ENCODE data around the gene ARHGAP12. TPM values are rescaled to one million over a fixed set of nuclear protein-coding genes. Genes with fewer than 3 reads are reported as not detected.
A peak's percentile ranks its signal among the peaks of the same experiment; 100 is the strongest.

The ARHGAP12 gene
- total RNA-seq, 1 donor from 2014 or later: 35.3 TPM

- no peaks in the 10 kb centered on the region for H3K9me3 Mint-ChIP-seq
- no peaks in the 10 kb centered on the region for H3K36me3 Mint-ChIP-seq
- no peaks in the 10 kb centered on the region for H3K27me3 Mint-ChIP-seq (ENCODE audit: low read depth)
- H3K4me3 Mint-ChIP-seq: no peak overlapping the region
- peaks cover 55% of the 10 kb centered on the region for H3K4me1 Mint-ChIP-seq
- TF ChIP-seq, protein P1, sequence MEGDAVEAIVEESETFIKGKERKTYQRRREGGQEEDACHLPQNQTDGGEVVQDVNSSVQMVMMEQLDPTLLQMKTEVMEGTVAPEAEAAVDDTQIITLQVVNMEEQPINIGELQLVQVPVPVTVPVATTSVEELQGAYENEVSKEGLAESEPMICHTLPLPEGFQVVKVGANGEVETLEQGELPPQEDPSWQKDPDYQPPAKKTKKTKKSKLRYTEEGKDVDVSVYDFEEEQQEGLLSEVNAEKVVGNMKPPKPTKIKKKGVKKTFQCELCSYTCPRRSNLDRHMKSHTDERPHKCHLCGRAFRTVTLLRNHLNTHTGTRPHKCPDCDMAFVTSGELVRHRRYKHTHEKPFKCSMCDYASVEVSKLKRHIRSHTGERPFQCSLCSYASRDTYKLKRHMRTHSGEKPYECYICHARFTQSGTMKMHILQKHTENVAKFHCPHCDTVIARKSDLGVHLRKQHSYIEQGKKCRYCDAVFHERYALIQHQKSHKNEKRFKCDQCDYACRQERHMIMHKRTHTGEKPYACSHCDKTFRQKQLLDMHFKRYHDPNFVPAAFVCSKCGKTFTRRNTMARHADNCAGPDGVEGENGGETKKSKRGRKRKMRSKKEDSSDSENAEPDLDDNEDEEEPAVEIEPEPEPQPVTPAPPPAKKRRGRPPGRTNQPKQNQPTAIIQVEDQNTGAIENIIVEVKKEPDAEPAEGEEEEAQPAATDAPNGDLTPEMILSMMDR (IDR thresholded peaks at IDR 0.05; ENCODE audit: unreplicated experiment): no peak
- H3K27ac Mint-ChIP-seq: peak overlapping the region; percentile 89
- no peak for DNase-seq (ENCODE audit: low spot score in 2 of 2, unreplicated experiment in 2 of 2)
Observed at GRCh38 chr10:31940839-31941653, 12.4 kb upstream of the ARHGAP12 start.

GRCh38 chr10:31939797-31940708 lies 11.4 kb upstream of the ARHGAP12 start:
- DNase-seq (ENCODE audit: low spot score in 2 of 2, unreplicated experiment in 2 of 2): no peak
- no peak overlapping the region for H3K4me3 Mint-ChIP-seq
- H3K27ac Mint-ChIP-seq: peak overlapping the region; percentile 89
- H3K27me3 Mint-ChIP-seq (ENCODE audit: low read depth): no peaks in the 10 kb centered on the region
- peaks cover 50% of the 10 kb centered on the region for H3K4me1 Mint-ChIP-seq
- TF ChIP-seq, protein P1 (IDR thresholded peaks at IDR 0.05; ENCODE audit: unreplicated experiment): no peak
- H3K9me3 Mint-ChIP-seq: no peaks in the 10 kb centered on the region
- H3K36me3 Mint-ChIP-seq: no peaks in the 10 kb centered on the region

DNA sequence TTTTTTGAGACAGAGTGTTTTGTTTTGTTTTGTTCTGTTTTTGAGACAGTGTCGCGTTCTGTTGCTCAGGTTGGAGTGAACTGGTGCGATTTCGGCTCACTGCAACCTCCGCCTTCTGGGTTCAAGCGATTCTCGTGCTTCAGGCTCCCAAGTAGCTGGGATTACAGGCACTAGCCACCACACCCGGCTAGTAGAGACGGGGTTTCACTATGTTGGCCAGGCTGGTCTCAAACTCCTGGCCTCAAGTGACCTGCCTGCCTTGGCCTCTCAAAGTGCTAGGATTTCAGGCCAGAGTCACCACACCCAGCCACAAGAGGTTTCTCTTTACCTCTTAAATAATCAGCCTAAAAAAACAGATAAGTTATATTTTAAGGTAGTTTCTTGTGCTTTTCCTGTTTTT lies 8.7 kb upstream of the ARHGAP12 start:
- Mint-ChIP-seq H3K36me3 (no peaks in the 10 kb centered on the region), H3K4me1 (peaks cover 32% of the 10 kb centered on the region), H3K27ac (no peak overlapping the region), H3K27me3 (ENCODE audit: low read depth) (no peaks in the 10 kb centered on the region), H3K4me3 (no peak overlapping the region), H3K9me3 (no peaks in the 10 kb centered on the region)
- DNase-seq (ENCODE audit: low spot score in 2 of 2, unreplicated experiment in 2 of 2): no peak
- TF ChIP-seq, protein P1 (IDR thresholded peaks at IDR 0.05; ENCODE audit: unreplicated experiment): no peak

- TF ChIP-seq, protein P1 (IDR thresholded peaks at IDR 0.05; ENCODE audit: unreplicated experiment): no peak
- Mint-ChIP-seq H3K4me1 (peaks cover 31% of the 10 kb centered on the region), H3K4me3 (no peak overlapping the region), H3K27ac (peak overlapping the region; percentile 71), H3K9me3 (no peaks in the 10 kb centered on the region), H3K36me3 (no peaks in the 10 kb centered on the region), H3K27me3 (ENCODE audit: low read depth) (no peaks in the 10 kb centered on the region)
- no peak for DNase-seq (ENCODE audit: low spot score in 2 of 2, unreplicated experiment in 2 of 2)
Observed at GRCh38 chr10:31936933-31937332, 8.3 kb upstream of the ARHGAP12 start.

- no peaks in the 10 kb centered on the region for H3K36me3 Mint-ChIP-seq
- H3K4me3 Mint-ChIP-seq: no peak overlapping the region
- peaks cover 26% of the 10 kb centered on the region for H3K4me1 Mint-ChIP-seq
- H3K27me3 Mint-ChIP-seq (ENCODE audit: low read depth): no peaks in the 10 kb centered on the region
- no peak for DNase-seq (ENCODE audit: low spot score in 2 of 2, unreplicated experiment in 2 of 2)
- H3K27ac Mint-ChIP-seq: no peak overlapping the region
- no peaks in the 10 kb centered on the region for H3K9me3 Mint-ChIP-seq
- TF ChIP-seq, protein P1 (IDR thresholded peaks at IDR 0.05; ENCODE audit: unreplicated experiment): no peak
Observed at GRCh38 chr10:31936086-31936485, 7.5 kb upstream of the ARHGAP12 start.

Data from mesothelial cell of epicardium (in vitro differentiated cells).